Measurements from ENCODE around the gene VTI1A. TPM values are rescaled to one million over a fixed set of nuclear protein-coding genes. Genes with fewer than 3 reads are reported as not detected.

Gene VTI1A
- polyA plus RNA-seq, 2 of the 4 experiments (the other 2 are of a cell fraction): 17.0 to 25.3 TPM

DNA sequence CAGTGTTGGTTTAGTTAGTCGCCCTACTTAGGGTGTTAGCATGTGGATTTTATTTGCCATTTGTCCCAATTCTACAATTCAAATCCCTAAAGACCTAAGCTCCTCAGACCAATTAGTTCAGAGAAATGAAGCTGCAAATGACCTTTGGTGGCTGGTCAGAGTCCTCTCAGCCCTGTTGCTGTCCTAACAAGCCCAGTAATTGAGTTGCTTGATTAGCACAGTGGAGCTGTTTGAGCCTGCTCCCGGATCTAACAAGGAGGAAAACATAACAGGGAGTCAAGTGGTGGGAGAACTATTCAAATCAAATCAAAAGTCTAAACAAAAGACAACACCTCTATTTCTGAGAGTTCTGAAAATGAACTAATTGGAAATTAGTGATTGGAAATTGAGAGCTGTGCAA is 22.4 kb upstream of the VTI1A start:
- Histone ChIP-seq H3K4me3 (no peak overlapping the region), H3K4me1 (no peaks in the 10 kb centered on the region), H3K9me3 (no peaks in the 10 kb centered on the region), H3K27ac (no peak overlapping the region), H3K4me2 (no peak overlapping the region)
- ATAC-seq: no peak
- no peak for FAIRE-seq
- no peak for DNase-seq (ENCODE audit: low read depth in 1 of 2, low spot score in 1 of 2)
- TF ChIP-seq RFX5 (IDR thresholded peaks at IDR 0.05): no peak
- no peak for TF ChIP-seq HDAC2 (IDR thresholded peaks at IDR 0.05)
- no peak for TF ChIP-seq HMGXB4 (CRISPR knock-in tag; IDR thresholded peaks at IDR 0.05; ENCODE audit: borderline replicate concordance)
- TF ChIP-seq EHF (CRISPR knock-in tag; IDR thresholded peaks at IDR 0.05): no peak
- TF ChIP-seq, protein P1, sequence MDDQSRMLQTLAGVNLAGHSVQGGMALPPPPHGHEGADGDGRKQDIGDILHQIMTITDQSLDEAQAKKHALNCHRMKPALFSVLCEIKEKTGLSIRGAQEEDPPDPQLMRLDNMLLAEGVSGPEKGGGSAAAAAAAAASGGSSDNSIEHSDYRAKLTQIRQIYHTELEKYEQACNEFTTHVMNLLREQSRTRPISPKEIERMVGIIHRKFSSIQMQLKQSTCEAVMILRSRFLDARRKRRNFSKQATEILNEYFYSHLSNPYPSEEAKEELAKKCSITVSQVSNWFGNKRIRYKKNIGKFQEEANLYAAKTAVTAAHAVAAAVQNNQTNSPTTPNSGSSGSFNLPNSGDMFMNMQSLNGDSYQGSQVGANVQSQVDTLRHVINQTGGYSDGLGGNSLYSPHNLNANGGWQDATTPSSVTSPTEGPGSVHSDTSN (IDR thresholded peaks at IDR 0.05): no peak
- TF ChIP-seq ZSCAN20 (CRISPR knock-in tag; IDR thresholded peaks at IDR 0.05): no peak
- no peak for TF ChIP-seq CBX2 (IDR thresholded peaks at IDR 0.05; ENCODE audit: borderline replicate concordance, low read depth)
- TF ChIP-seq, protein P2, sequence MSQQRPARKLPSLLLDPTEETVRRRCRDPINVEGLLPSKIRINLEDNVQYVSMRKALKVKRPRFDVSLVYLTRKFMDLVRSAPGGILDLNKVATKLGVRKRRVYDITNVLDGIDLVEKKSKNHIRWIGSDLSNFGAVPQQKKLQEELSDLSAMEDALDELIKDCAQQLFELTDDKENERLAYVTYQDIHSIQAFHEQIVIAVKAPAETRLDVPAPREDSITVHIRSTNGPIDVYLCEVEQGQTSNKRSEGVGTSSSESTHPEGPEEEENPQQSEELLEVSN (IDR thresholded peaks at IDR 0.05; ENCODE audit: borderline replicate concordance, low read depth): no peak
- TF ChIP-seq MAZ (IDR thresholded peaks at IDR 0.05; ENCODE audit: borderline replicate concordance, low read depth, low read length): no peak
- no peak for TF ChIP-seq TFCP2L1 (CRISPR knock-in tag; IDR thresholded peaks at IDR 0.05)
- TF ChIP-seq, protein P3, sequence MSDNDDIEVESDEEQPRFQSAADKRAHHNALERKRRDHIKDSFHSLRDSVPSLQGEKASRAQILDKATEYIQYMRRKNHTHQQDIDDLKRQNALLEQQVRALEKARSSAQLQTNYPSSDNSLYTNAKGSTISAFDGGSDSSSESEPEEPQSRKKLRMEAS (IDR thresholded peaks at IDR 0.05): no peak
- TF ChIP-seq BHLHE40 (IDR thresholded peaks at IDR 0.05; ENCODE audit: low read depth, low read length): no peak
- no peak for TF ChIP-seq HOXB5 (CRISPR knock-in tag; IDR thresholded peaks at IDR 0.05)
- TF ChIP-seq ZNF302 (CRISPR knock-in tag; IDR thresholded peaks at IDR 0.05): no peak
- no peak for TF ChIP-seq CHD4 (IDR thresholded peaks at IDR 0.05; ENCODE audit: borderline replicate concordance)
- POLR2A ChIA-PET: no interaction called here
- 76% methylated on average over 2 of the region's 2 CpGs for WGBS (ENCODE audit: missing lambda C conversion rate)
- CTCF ChIA-PET: interaction anchor here (0.9 to 1.3 kb wide), 4 partner anchors 10 to 309 kb away, joined by 3 to 7 read pairs (median 3); no protein-coding TSS in a partner anchor

DNA sequence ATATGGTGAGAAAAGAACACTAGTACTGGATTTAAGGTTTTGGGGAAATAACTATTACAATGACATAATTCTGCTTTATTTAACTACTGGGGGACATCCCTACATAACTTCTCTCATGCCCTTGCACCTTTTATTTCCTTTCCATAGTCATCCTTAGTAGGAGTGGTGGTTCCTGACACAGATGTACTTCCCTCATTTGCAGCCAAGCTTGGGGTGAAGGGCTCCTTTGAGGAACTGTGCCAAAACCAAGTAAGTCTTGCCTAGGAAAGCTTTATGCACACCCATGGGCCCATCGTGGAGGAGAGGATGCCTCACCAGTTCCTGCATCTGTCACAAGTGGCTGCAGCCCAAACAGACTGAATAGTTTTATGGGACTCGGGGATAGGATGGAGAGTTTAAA is 20.9 kb upstream of the VTI1A start:
- CTCF ChIA-PET: interaction anchor here (1.0 to 1.3 kb wide), 2 partner anchors 9 to 11 kb away, joined by 3 to 5 read pairs; no protein-coding TSS in a partner anchor
- no peak for ATAC-seq
- TF ChIP-seq TFCP2L1 (CRISPR knock-in tag; IDR thresholded peaks at IDR 0.05) (no peak), KDM5A (IDR thresholded peaks at IDR 0.05) (no peak), BCL3 (IDR thresholded peaks at IDR 0.05) (no peak), HEYL (CRISPR knock-in tag; IDR thresholded peaks at IDR 0.05) (no peak), RCOR1 (IDR thresholded peaks at IDR 0.05; ENCODE audit: low read depth, low read length) (no peak), ATOH8 (CRISPR knock-in tag; IDR thresholded peaks at IDR 0.05; ENCODE audit: low read depth) (no peak), HOXB13 (CRISPR knock-in tag; IDR thresholded peaks at IDR 0.05; ENCODE audit: low read depth) (no peak), TP53 (CRISPR knock-in tag; IDR thresholded peaks at IDR 0.05) (no peak), POLR2A (IDR thresholded peaks at IDR 0.05; ENCODE audit: low read length) (no peak)
- 70% methylated on average over 2 of the region's 2 CpGs for WGBS (ENCODE audit: missing lambda C conversion rate)
- no peak for DNase-seq (ENCODE audit: low read depth in 1 of 2, low spot score in 1 of 2)
- Histone ChIP-seq H3K4me1 (no peaks in the 10 kb centered on the region), H3K4me3 (no peak overlapping the region), H3K27ac (no peak overlapping the region), H3K9me3 (no peaks in the 10 kb centered on the region), H3K4me2 (no peak overlapping the region)
- POLR2A ChIA-PET: no interaction called here
- FAIRE-seq: no peak

All from A549 (cell line).